ENCODE data around the gene TFCP2L1. TPM values are rescaled to one million over a fixed set of nuclear protein-coding genes. Genes with fewer than 3 reads are reported as not detected.

TFCP2L1 gene
- total and polyA plus RNA-seq, 2 of the 4 experiments (the other 2 are of a cell fraction) = not detected

DNA sequence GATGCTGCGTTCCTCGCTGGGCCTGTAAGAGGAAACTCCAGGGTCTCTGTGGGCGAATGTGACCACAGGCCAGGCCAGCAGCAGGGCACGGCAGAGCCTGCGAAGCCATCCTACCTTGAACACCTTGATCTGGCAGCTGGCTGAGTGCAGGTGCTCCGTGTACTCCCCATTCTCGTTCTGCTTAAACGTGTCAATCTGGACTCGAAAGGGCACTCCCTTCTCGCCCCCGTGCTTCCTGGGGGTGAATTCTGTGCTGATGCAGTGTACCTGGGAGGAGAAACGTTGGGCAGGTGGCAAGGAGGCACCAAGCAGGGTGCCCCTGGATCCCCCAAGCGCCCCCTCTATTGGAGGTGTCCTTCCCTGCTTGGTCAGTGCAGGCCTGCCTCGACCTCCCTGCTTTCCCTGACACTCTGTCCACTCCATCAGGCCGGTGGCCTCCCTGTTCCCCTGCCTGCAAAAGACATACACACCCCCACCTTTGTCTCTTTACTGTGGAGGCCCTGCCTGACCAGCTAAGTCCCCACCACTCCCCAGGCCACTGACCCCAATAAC is 38.2 kb downstream of the TFCP2L1 start:
- Histone ChIP-seq H3K9ac (ENCODE audit: low read depth, low read length) (no peak overlapping the region), H2AK5ac (ENCODE audit: low read depth, low read length) (no peak overlapping the region), H4K5ac (ENCODE audit: low read depth, low read length) (no peak overlapping the region), H2BK5ac (ENCODE audit: low read depth, low read length, poor library complexity, severe bottlenecking) (no peak overlapping the region), H4K8ac (ENCODE audit: low read depth in 2 of 2, low read length in 2 of 2) (no peak overlapping the region), H3K56ac (ENCODE audit: extremely low read depth, insufficient read depth, low read length) (no peak overlapping the region), H3K14ac (replicated peaks; ENCODE audit: low read depth, low read length) (no peak overlapping the region), H3K23ac (ENCODE audit: low read depth, low read length) (no peak overlapping the region), H3K4me2 (ENCODE audit: low read depth, low read length) (no peak overlapping the region), H2BK15ac (ENCODE audit: low read depth, low read length) (no peak overlapping the region), H4K91ac (ENCODE audit: insufficient read depth, low read depth, low read length) (no peak overlapping the region), H2AFZ (replicated peaks; ENCODE audit: low read length, poor library complexity) (no peak overlapping the region), H3K4me1 (ENCODE audit: control insufficient read depth, insufficient read depth, low read length) (no peaks in the 10 kb centered on the region), H3K27ac (ENCODE audit: insufficient read depth, low read length) (no peak overlapping the region), H3K9me1 (ENCODE audit: insufficient read depth, low read length) (no peaks in the 10 kb centered on the region), H3K79me1 (ENCODE audit: low read depth in 1 of 2, low read length in 2 of 2) (no peaks in the 10 kb centered on the region), H3K27me3 (ENCODE audit: control insufficient read depth, insufficient read depth, low read length) (peaks cover 43% of the 10 kb centered on the region), H2AK9ac (replicated peaks; ENCODE audit: low read depth, low read length, poor library complexity) (no peak overlapping the region), H3K4me3 (ENCODE audit: insufficient read depth, low read depth, low read length) (no peak overlapping the region), H3K9me3 (ENCODE audit: control insufficient read depth, insufficient read depth, low read length) (no peaks in the 10 kb centered on the region), H2BK120ac (ENCODE audit: low read depth, low read length) (no peak overlapping the region), H4K20me1 (ENCODE audit: insufficient read depth, low read length) (no peaks in the 10 kb centered on the region), H3K18ac (ENCODE audit: low read depth, low read length) (no peak overlapping the region), H3K4ac (ENCODE audit: low read depth, low read length) (no peak overlapping the region), H2BK20ac (ENCODE audit: low read depth, low read length) (no peak overlapping the region), H3K36me3 (ENCODE audit: control insufficient read depth, insufficient read depth, low read length) (no peaks in the 10 kb centered on the region)
- CTCF ChIA-PET = no interaction called here
- dilution Hi-C loops (cut with HindIII; ENCODE audit: low sequenced_read_pairs, unreplicated experiment) (no loop called here), intact Hi-C loops (cut with micrococcal nuclease) (no loop called here), in situ Hi-C loops (cut with MboI; ENCODE audit: low sequenced_read_pairs) (no loop called here)
- no peak for ATAC-seq (ENCODE audit: low read depth)
- BruUV-seq (replicated peaks) = no TSS peak
- TF ChIP-seq RFX5 (IDR thresholded peaks at IDR 0.05; ENCODE audit: low read depth, low read length) (no peak), BHLHE40 (IDR thresholded peaks at IDR 0.05; ENCODE audit: low read depth, low read length) (no peak)
- WGBS, 2 experiments (ENCODE audit: extremely low coverage in 2 of 2, insufficient read length in 1 of 2) = 60% methylated on average over 4 of the region's 15 CpGs; no CpG with 5 or more reads in 1 of the 2 experiments
- POLR2A ChIA-PET (ENCODE audit: unreplicated experiment) = no interaction called here
- no peak for DNase-seq
